Measurements from ENCODE around the gene CFB.
"Not testable (repeated sequence)": the region's sequence is repeated elsewhere in the genome, so short reads cannot be mapped to it uniquely, and the experiment has no call there.

CFB gene

GRCh38 chr6:31945507-31946369, at the start of gene CFB:
TSS of gene CFB (plus strand) at chr6:31946095. CDS start at chr6:31946222, 127 bp downstream.
- no peak for DNase-seq

GRCh38 chr6:31896493-31896855, 49.4 kb upstream of the CFB start:
- no peak for DNase-seq

- peak; percentile 23 for DNase-seq
These were observed 48.9 kb upstream of the CFB start for GRCh38 chr6:31896856-31897611.

- DNase-seq = peak; percentile 95
These were observed 48.1 kb upstream of the CFB start, which contains the start of gene EHMT2 for GRCh38 chr6:31897612-31898382. TSS of gene EHMT2 (minus strand) at chr6:31897698. CDS start at chr6:31897677, 21 bp downstream.

- DNase-seq = peak; percentile 75
These were observed 47.4 kb upstream of the CFB start for GRCh38 chr6:31898383-31899011.

- no peak for DNase-seq
These were observed 46.7 kb upstream of the CFB start for GRCh38 chr6:31899215-31899614.

GRCh38 chr6:31899882-31900722, 45.8 kb upstream of the CFB start:
- no peak for DNase-seq

- no peak for DNase-seq
These were observed 44.9 kb upstream of the CFB start for GRCh38 chr6:31900917-31901414.

GRCh38 chr6:31901415-31901952, 44.4 kb upstream of the CFB start:
- peak; percentile 68 for DNase-seq

- DNase-seq = peak; percentile 98
These were observed 43.8 kb upstream of the CFB start, which contains the start of gene ZBTB12 for GRCh38 chr6:31901953-31902643. TSS of gene ZBTB12 (minus strand) at chr6:31902086. CDS start at chr6:31901305, 781 bp downstream.

- no peak for DNase-seq
These were observed 41.9 kb upstream of the CFB start for GRCh38 chr6:31903957-31904356.

GRCh38 chr6:31905041-31905440, 40.9 kb upstream of the CFB start:
- no peak for DNase-seq

- no peak for DNase-seq
These were observed 39.8 kb upstream of the CFB start for GRCh38 chr6:31906122-31906521.

GRCh38 chr6:31906727-31907126, 39.2 kb upstream of the CFB start:
- not testable (repeated sequence) for DNase-seq

- DNase-seq = peak; percentile 51
These were observed 38.6 kb upstream of the CFB start for GRCh38 chr6:31907158-31907813.

GRCh38 chr6:31908255-31908654, 37.6 kb upstream of the CFB start:
- not testable (repeated sequence) for DNase-seq

- DNase-seq = no peak
These were observed 37.1 kb upstream of the CFB start for GRCh38 chr6:31908791-31909190.

GRCh38 chr6:31909298-31909697, 36.6 kb upstream of the CFB start:
- not testable (repeated sequence) for DNase-seq

- DNase-seq = no peak
These were observed 33.9 kb upstream of the CFB start for GRCh38 chr6:31911826-31912585.

Data from NCI-H2171 (cell line).